KMS-11 (cell line): ENCODE measurements around the gene BRAF.

Experiments
- H2AFZ ChIP-seq: fragments of 200-600 bp; sonication (generic); 2 replicates; pipeline ENCODE4 v1.6.1; 2016; ENCODE audit warnings: antibody characterized with exemption, mixed run types, low read depth
- H3K27ac ChIP-seq: fragments of 200-600 bp; sonication (generic); 2 replicates; pipeline ENCODE4 v1.6.1; 2016; ENCODE audit warnings: mild to moderate bottlenecking, mixed run types
- H3K27me3 ChIP-seq: fragments of 200-600 bp; sonication (generic); 2 replicates; pipeline ENCODE4 v1.6.1; 2017; ENCODE audit warnings: mild to moderate bottlenecking, low read depth, mixed run types, moderate library complexity; ENCODE audit not compliant: insufficient read depth
- H3K36me3 ChIP-seq: fragments of 200-600 bp; sonication (generic); 2 replicates; pipeline ENCODE4 v1.6.1; 2017; ENCODE audit warnings: mild to moderate bottlenecking, mixed run types; ENCODE audit not compliant: insufficient read depth
- H3K4me1 ChIP-seq: fragments of 200-600 bp; sonication (generic); 2 replicates; pipeline ENCODE4 v1.6.1; 2016; ENCODE audit warnings: mild to moderate bottlenecking, low read depth, mixed run types; ENCODE audit not compliant: poor library complexity, severe bottlenecking
- H3K4me2 ChIP-seq: fragments of 200-600 bp; sonication (generic); 2 replicates; pipeline ENCODE4 v1.7.0; 2016; ENCODE audit warnings: mild to moderate bottlenecking, mixed run types
- H3K4me3 ChIP-seq: fragments of 200-600 bp; sonication (generic); IDR thresholded peaks from 2 replicates; pipeline ENCODE4 v1.6.1; 2017; ENCODE audit warnings: low read depth, low read length, mixed read lengths; ENCODE audit not compliant: insufficient read depth
- H3K79me2 ChIP-seq: fragments of 200-600 bp; sonication (generic); 2 replicates; pipeline ENCODE4 v1.6.1; 2016; ENCODE audit warnings: low read depth, mixed run types; ENCODE audit not compliant: insufficient read depth
- H3K9ac ChIP-seq: fragments of 200-600 bp; sonication (generic); 2 replicates; pipeline ENCODE4 v1.6.1; 2016; ENCODE audit warnings: mild to moderate bottlenecking, mixed run types
- H4K20me1 ChIP-seq: fragments of 200-600 bp; sonication (generic); 2 replicates; pipeline ENCODE4 v1.6.1; 2016; ENCODE audit warnings: mild to moderate bottlenecking, mixed run types; ENCODE audit not compliant: insufficient read depth
- TF ChIP-seq, protein P1 (sequence below): fragments of 200-600 bp; sonication (generic); conservative IDR thresholded peaks from 2 replicates; pipeline ENCODE4 v1.6.1; 2017; ENCODE audit warnings: low read depth, mild to moderate bottlenecking, antibody characterized with exemption, low read length, moderate library complexity, mixed read lengths

The BRAF gene

DNA sequence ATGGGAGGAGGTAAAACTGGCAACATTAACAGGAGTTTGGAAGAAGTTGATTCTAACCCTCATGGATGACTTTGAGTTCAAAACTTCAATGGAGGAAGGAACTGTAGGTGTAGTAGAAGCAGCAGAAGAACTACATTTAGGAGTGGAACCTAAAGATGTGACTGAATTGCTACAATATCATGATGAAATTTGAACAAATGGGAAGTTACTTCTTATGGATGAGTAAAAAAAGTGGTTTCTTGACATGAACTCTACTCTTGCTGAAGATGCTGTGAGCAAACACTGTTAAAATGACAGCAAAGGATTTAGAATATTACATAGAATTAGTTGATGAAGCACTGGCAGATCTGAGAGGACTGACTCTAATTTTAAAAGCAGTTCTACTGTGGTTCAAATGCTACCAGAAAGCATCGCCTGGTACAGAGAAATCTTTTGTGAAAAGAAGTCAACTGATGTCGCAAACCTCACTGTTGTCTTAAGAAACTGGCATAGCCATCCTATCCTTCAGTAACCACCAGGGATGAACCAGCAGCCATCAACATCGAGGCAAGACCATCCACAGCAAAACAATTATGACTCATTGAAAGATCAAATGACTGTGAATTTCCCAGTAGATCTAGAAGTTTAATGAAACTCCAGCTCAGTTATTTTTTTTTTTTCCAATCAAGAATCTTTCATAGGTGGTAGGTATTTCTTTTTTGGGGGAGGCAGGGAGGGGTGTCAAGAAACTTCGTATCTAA, 20.8 kb downstream of the BRAF start:
- H4K20me1 ChIP-seq, result 0 out of 2 replicates have a peak, but pooled peaks cover 4% of the 10 kb centered on the region

DNA sequence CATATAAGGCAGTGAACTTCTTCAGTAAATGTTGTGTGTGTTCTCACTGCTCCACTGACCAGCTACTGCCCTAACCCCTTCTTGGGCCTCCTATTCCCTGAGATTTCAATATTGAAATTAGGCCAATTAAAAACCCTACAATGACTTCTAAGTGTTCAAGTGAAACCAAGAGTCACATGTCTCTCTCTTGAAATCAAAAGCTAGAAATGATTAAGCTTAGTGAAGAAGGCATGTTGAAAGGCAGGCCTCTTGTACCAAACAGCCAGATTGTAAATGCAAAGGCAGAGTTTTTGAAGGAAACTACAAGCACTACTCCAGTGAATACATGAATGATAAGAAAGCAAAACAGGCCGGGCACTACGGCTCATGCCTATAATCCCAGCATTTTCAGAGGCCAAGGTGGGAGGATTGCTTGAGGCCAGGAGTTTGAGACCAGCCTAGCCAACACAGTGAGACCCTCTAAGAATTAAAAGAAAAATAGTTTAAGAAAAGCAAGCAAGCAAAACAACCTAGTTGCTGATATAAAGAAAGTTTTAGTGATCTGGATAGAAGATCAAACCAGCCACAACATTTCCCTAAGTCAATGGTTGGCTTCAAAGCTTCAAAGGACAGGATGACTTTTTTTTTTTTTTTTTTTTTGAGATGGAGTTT, 22.3 kb downstream of the BRAF start:
- H3K4me1 ChIP-seq, result peaks cover 51% of the 10 kb centered on the region
- no peak overlapping the region for H3K4me3 ChIP-seq
- H4K20me1 ChIP-seq, result 0 out of 2 replicates have a peak, but pooled peaks cover 4% of the 10 kb centered on the region
- H3K27ac ChIP-seq, result peak overlapping the region; percentile 8; the same call in 1 of the 2 replicates
- H3K79me2 ChIP-seq, result peaks cover 62% of the 10 kb centered on the region; the same call in 1 of the 2 replicates
- no peaks in the 10 kb centered on the region for H3K27me3 ChIP-seq
- H3K36me3 ChIP-seq, result no peaks in the 10 kb centered on the region
- TF ChIP-seq, protein P1, sequence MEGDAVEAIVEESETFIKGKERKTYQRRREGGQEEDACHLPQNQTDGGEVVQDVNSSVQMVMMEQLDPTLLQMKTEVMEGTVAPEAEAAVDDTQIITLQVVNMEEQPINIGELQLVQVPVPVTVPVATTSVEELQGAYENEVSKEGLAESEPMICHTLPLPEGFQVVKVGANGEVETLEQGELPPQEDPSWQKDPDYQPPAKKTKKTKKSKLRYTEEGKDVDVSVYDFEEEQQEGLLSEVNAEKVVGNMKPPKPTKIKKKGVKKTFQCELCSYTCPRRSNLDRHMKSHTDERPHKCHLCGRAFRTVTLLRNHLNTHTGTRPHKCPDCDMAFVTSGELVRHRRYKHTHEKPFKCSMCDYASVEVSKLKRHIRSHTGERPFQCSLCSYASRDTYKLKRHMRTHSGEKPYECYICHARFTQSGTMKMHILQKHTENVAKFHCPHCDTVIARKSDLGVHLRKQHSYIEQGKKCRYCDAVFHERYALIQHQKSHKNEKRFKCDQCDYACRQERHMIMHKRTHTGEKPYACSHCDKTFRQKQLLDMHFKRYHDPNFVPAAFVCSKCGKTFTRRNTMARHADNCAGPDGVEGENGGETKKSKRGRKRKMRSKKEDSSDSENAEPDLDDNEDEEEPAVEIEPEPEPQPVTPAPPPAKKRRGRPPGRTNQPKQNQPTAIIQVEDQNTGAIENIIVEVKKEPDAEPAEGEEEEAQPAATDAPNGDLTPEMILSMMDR, result no peak
- H3K9ac ChIP-seq, result no peak overlapping the region
- no peak overlapping the region for H2AFZ ChIP-seq
- H3K4me2 ChIP-seq, result peak overlapping the region; percentile 5; the same call in 1 of the 2 replicates

More for the DNA sequence above, 20.8 kb downstream of the BRAF start:
- no peak overlapping the region for H3K4me3 ChIP-seq
- no peak overlapping the region for H2AFZ ChIP-seq
- no peak overlapping the region for H3K4me2 ChIP-seq
- H3K36me3 ChIP-seq, result no peaks in the 10 kb centered on the region
- no peak overlapping the region for H3K9ac ChIP-seq
- H3K27ac ChIP-seq, result no peak overlapping the region
- H3K79me2 ChIP-seq, result peaks cover 61% of the 10 kb centered on the region; the same call in 1 of the 2 replicates
- peaks cover 61% of the 10 kb centered on the region for H3K4me1 ChIP-seq
- no peaks in the 10 kb centered on the region for H3K27me3 ChIP-seq
- TF ChIP-seq, protein P1, result no peak

DNA sequence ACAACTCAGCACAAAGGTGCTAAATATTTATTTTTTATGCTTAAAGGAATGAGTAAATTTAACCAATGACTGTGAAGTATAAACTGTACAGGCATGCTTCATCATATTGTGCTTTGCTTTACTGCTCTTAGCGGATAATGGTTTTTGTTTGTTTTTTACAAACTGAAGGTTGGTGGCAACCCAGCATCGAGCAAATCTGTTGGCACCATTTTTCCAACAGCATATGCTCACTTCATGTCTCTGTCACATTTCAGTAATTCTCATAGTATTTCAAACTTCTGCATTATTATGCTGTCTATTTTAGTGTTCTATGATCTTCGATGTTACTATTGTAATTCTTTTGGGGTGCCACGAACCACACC, 22.8 kb downstream of the BRAF start:
- H3K9ac ChIP-seq, result no peak overlapping the region
- H4K20me1 ChIP-seq, result 0 out of 2 replicates have a peak, but pooled peaks cover 4% of the 10 kb centered on the region
- H2AFZ ChIP-seq, result no peak overlapping the region
- peak overlapping the region; percentile 5; the same call in 1 of the 2 replicates for H3K4me2 ChIP-seq
- TF ChIP-seq, protein P1, result no peak
- H3K27me3 ChIP-seq, result no peaks in the 10 kb centered on the region
- no peak overlapping the region for H3K4me3 ChIP-seq
- no peaks in the 10 kb centered on the region for H3K36me3 ChIP-seq
- peaks cover 51% of the 10 kb centered on the region for H3K4me1 ChIP-seq
- no peak overlapping the region; the same call in 1 of the 2 replicates for H3K27ac ChIP-seq
- H3K79me2 ChIP-seq, result peaks cover 65% of the 10 kb centered on the region; the same call in 1 of the 2 replicates

DNA sequence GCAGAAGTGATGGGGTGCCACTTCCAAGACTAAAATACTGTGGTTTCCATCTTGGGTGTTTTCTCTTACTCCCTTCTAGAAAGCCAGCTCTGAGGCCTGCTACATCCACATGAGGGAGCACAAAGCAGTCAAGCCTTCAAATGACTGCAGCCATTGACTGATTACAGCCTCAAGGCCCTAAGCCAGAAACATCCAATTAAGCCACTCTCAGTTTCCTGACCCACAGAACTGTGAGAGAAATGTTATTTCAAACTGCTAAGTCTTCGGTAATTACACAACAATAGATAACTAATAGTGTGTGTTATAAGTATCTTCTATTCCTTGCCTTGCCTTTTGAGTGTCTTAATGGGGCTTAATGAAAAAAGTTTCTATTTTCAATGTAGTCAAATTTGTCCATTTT, 24.8 kb downstream of the BRAF start:
- Histone ChIP-seq H3K27me3 (no peaks in the 10 kb centered on the region), H3K9ac (no peak overlapping the region), H3K27ac (peak overlapping the region; percentile 6; the same call in 1 of the 2 replicates), H3K4me3 (no peak overlapping the region), H3K4me2 (peak overlapping the region; percentile 5; the same call in 1 of the 2 replicates), H3K4me1 (peaks cover 61% of the 10 kb centered on the region), H3K36me3 (no peaks in the 10 kb centered on the region), H2AFZ (no peak overlapping the region), H4K20me1 (0 out of 2 replicates have a peak, but pooled peaks cover 4% of the 10 kb centered on the region), H3K79me2 (peaks cover 64% of the 10 kb centered on the region)
- TF ChIP-seq, protein P1, result no peak
